HEK293T (cell line): ENCODE results near the gene C2orf81.

Source experiments
- LEF1 ChIP-seq: fragments of 450-650 bp; IDR thresholded peaks from 2 replicates; pipeline ENCODE4 v1.6.1; 2017; ENCODE audit warnings: mild to moderate bottlenecking, borderline replicate concordance
- SP1 ChIP-seq: fragments of 450-650 bp; IDR thresholded peaks from 2 replicates; pipeline ENCODE4 v1.6.1; 2017
- TARDBP ChIP-seq: fragments of 450-650 bp; IDR thresholded peaks from 2 replicates; pipeline ENCODE4 v1.6.1; 2016

GRCh38 chr2:74436111-74436805 is 14.8 kb upstream of the C2orf81 start:
- no peak for TF ChIP-seq SP1
- TF ChIP-seq TARDBP, result no peak
- TF ChIP-seq LEF1, result no peak
